Suppressor macrophage treated with lipopolysaccharide for 4 hours (primary cell): ENCODE data around the gene TPRN.

Experiments used
- DNase-seq: peaks from one replicate; pipeline ENCODE4 v3.0.0-alpha.2; 2020

TPRN gene

DNA sequence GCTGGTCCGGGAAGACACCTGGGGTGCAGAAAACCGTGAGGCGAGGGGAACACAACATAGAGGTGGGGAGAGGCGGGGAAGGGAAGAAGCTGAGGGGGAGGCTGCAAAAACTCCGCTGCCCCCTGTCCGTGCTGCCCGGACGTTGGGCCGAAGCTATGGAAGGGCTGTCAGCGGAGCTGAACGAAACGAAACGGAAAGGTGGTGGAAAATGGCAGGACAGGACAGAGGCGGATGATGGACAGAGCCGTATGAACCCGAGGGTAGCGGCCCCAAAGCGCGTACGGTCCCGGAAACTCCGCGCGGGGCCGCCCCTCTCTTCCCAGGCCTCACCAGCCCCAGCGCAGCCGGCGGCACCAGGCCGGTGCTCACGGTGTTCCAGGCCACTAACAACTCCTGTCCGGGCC, 12.5 kb downstream of the TPRN start:
- no peak for DNase-seq

DNA sequence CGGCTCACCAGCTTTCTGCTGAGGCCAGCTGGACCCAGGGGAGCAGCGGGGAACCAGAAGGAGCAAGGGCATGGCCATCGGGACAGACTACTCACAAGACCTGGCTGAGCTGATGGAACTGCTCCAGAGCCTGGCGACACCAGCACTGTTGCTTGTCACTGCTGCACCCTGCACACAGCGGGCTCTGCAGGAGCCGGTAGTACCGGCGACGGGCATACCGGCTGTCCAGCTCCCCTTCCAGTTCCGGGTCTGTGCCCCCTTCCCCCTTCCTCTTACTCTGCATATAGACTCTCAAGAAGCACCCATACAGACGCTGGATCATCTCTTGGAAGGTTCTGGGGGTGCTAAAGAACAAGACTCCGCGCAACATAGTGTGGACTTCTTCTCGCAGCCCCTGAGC, 13.2 kb downstream of the TPRN start:
- DNase-seq = no peak

DNA sequence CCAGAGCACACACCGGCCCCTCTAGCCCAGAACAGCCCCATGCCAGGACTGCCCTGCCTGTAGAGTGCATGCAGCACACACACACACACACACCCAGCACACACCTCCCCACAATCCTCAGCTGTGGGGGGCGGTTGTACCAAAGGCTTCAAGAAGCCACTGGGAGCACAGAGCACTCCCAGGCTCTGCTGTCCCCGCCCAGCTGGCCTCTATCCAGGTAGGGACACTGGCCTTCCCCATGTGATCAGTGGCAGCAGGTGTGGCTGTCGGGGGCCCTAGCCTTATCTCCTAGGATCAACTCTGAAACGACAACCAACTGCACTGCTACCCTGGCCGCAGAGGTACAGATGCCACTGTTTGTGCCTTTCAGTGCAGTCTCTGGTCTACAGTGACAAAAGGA, 14.2 kb downstream of the TPRN start:
- no peak for DNase-seq

DNA sequence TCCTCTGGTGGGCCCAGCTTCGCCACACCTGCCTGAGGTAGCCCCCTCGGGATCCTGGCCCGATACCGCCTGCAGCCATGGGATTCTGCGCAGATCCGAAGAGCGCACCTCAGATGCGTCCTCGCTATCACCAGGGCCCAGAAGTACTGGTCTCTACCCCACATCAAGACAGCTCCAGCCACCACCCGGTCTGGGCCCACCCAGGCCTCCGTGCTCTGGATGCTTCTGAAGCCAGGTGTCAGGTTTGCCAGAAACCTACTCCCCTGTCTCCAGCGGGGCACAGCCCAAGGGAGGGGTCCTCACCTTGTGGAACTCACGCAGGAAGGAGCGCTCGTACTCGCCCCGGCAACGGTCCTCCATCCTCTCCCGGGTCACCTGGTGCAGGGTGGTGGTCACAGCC, 14.6 kb downstream of the TPRN start:
- DNase-seq = no peak

DNA sequence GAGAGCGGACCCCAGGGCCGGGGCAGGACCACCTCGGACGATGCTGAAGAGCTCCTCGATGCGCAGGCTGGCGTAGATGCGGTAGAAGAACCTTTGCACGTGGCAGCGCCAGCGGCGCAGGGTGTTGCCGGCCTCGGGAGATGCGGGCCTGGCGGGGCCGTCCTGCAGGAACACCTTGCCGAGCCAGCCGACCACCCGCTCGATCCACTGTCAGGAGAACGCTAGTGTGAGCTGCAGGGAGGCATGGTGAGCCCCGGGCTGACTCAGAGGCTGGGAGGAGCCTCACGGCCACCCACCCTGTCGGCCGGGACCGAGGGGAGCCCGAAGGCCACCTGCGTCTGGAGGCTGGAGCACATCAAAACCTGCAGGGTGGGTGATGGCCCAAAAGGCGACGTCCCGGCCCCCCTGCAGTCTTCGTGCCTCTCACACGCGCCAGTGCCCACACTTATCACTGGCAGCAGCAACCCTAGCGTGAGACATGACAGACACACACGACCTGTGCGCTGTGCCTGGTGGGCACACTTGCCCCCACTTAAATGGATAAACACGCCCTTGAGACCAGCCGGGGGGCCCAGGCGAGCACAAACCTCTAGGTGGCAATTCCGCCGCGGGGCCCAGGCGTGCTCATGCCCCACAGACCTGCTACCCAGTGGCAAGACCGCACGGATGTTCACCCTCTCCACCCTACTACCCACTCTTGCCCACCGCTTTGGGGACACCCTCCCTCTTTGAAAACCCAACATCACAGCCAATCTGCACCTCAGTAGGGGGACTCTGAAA, 15.5 kb downstream of the TPRN start:
- DNase-seq = no peak

DNA sequence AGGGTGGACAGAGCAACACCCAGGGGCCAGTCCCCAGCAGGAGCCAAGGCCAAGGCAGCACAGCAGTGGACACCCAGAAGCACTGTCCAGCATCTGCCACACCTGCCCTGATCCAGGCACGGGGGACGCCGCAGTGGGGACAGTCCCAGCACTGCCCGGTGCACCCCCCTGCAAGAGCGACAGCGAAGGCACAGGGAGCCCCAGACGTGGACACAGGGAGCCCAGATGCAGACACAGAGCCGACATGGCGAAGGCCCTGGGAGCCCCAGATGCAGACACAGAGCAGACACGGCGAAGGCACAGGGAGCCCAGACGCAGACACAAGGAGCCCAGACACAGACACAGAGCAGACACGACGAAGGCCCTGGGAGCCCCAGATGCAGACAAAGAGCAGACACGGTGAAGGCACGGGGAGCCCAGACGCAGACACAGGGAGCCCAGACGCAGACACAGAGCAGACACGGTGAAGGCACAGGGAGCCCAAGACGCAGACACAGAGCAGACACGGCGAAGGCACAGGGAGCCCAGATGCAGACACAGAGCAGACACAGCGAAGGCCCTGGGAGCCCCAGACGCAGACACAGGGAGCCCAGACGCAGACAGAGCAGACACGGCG, 16.5 kb downstream of the TPRN start:
- DNase-seq = no peak

DNA sequence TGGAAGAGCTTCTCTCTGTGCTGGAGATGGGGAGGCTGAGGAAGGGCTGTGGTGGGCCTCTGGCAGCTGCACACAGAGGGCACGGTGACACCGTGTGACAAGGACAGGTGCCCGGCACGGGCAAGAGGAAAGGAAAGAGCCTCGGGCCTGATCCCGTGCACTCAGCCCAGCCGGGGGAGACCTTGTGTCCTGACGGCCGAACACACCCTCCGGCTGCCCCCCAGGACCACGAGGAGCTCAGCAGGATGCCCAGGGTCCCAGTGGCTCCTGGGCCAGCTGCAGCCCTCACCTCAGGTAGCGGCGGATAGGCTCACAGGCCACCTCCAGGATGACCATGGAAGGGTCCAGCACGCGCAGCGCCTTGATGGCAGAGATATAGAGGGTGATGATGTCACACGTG, 17.7 kb downstream of the TPRN start:
- DNase-seq = no peak

DNA sequence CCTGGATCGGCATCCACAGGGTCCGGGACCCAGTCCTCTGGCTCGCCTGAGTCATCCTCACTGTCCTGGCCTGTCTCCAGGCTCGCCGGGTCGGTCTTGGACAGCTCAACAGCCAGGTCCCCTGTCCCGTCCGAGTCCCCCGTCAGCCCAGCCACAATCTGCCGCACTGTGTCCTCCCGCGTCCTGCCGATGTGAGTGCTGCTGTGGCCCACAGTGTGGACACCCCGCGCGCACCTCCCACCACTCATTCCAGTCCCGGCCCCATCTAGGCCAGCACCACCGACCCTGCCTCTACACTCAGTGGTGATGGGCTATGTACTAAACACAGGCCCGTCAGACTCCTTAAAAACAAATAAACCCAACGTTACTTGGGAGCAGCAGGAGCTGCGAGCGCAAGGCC, 18.9 kb downstream of the TPRN start:
- no peak for DNase-seq

DNA sequence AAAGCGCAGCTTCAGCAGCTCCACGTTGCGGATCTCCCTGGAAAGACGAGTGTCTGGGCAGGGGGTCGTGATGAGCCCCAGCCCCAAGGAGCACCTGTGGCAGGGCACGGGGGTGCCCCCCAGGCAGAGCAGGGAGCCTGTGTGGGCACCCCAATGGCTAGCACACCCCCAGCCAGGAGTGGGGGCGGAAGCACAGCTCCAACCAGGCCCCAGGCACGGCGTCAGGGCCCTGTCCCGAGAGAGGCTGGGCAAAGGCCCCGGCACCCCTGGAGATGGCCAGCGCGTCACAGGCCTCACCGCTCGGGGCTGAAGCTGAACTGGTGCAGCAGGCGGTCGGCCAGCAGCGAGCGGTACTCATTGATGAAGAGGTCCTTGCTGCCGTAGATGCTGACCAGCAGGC, 20.1 kb downstream of the TPRN start:
- DNase-seq = no peak

DNA sequence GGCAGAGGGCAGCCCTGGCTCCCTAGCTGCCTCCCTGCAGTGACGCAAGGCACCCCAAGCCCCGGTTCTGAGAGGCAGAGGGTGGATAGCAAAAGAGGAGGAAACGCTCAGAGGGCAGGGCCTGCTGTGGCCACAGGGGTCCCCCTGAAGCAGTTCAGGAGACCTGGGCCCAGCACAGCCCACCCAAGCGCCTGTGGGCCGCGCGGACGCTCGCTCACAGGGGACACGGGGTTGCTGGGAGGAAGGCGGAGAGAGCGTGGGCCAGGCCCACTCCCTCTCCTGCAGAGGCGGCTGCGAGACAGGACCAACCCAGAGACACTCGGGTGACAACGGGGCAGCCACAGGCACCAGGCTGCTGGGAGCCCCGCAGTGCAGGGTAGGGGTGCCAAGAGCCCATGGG, 20.8 kb downstream of the TPRN start:
- no peak for DNase-seq

DNA sequence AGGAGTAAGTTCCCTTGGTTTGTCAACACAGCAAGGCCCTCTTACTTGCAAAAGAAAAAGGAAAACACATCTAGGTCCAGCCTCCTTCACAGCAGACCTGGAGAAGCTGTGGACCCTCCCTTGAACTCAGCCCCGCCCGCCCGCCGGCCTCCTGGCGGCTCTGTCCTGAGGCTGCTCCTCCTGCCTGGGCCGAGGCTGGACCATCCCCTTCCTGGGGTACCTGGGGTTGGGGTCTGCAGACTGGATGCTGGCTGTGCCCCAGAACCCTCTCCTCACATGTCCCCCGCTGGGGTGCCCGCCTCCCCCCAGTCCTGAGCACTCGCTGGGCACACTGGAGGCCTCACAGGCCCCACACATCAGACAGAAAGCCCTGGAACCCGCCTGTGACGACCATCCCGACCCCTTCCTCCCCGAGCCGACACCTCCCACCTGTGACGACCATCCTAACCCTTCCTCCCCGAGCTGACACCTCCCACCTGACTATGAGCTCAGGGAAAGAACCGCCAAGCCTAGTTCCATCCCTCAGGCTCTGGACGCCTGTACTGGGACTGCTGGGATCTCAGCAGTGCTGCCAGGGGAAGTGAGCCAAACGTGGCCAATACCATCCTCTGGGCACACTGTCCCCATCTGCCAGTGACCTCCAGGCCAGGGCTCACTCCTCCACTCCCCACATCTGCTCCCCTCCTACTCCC, 21.5 kb downstream of the TPRN start:
- DNase-seq = no peak

DNA sequence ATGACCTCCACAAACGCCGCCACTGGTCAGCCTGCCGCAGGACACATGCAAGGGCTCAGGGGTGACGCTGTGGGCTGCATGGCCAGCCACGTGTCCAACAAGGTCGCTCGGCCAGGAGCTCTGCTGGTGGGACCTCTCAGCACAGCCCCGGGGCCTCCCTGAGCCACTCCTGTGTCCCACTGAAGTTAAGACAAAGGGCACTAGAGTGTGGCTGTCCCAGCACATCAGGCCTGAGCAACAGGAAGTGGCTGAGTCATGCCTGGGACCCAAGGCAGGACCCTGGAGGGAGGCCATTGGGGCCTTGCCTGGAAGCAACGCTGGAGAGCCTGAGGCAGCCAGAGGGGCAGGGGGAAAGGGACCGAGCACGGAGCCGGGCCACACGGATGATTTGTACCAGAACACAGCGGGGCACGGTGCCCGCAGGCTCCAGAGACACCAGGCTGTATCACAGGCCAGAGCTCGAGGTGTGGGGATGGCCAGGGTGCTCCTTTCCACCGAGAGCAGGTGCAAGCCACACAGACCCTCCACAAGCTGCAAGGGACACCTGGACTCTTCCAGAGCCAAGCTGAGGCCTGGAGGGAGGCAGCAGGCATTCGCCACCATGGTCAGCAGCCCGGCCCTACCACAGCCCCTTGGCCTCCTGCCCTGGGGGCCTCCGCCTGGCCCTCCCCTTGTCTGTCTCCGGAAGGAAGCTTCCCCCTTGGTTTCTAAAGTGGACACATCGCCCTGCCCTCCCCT, 22.2 kb downstream of the TPRN start:
- DNase-seq = no peak

DNA sequence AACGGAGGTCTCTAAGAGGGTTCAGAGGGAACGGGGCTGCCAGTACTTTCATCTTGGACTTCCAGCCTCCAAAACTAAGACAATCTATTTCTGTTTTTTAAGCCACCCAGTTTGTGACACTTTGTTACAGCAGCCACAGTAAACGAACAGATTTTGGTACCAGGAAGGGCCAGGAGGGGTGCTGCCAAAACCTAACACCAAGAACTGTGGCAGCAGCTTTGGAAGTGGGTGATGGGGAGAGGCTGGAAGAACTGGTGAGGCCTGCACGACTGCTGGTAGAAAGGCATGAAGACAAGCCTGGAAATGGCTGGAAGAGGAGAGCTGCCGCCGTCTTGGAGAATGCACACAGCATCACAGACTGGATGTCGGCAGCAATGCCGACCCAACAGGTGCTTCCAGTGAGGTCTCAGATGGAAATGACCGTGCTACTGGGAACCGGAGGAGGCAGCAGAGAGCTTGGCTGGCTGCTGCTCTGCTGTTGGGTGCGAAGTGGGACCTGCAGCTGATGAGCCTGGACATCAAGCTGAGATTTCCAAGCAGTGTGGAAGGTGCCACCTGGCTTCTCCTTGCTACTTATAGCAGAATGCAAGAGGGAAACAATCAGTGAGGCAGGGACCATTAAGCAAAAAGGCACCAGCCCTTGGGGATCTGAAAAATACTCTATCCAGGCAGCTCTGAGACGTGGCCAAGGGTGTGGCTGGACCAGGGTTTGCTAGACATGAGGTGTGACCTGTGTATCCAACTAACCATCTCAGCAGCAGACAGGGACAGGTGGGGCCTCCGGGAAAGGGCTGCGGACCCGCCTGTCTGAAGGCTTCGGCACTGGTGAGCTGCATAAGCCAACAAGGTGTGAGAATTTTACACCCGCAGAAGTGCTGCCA, 24.0 kb downstream of the TPRN start:
- DNase-seq = peak; percentile 23

DNA sequence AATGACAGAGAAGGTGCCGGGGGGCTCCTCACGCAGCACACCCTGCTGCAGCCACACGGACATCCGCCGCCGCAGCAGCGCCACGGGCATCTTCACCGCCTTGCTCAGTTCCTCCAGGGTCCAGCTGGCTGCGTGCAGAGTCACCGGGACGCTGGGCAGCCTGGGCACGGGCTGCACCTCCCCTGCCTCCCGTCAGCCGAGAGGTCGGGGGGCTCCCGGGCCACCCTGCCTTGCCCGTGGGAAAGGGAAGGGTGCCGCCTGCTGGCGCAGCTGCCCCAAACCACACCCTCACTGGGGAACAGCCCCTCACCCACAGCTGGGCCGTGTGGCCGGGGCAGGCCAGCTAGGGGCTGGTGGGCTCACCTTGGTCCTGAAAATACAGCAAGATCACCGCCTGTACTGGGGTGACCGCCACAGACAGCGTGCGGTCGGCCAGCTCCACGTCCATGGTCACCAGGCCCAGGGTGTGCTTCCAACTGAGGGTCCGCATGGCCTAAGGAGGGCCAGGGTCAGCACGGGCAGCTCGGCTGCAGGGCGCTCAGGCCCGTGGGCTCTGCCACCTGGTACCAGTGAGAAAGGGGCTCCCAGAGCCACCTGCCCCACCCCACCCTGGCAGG, 25.1 kb downstream of the TPRN start:
- no peak for DNase-seq

DNA sequence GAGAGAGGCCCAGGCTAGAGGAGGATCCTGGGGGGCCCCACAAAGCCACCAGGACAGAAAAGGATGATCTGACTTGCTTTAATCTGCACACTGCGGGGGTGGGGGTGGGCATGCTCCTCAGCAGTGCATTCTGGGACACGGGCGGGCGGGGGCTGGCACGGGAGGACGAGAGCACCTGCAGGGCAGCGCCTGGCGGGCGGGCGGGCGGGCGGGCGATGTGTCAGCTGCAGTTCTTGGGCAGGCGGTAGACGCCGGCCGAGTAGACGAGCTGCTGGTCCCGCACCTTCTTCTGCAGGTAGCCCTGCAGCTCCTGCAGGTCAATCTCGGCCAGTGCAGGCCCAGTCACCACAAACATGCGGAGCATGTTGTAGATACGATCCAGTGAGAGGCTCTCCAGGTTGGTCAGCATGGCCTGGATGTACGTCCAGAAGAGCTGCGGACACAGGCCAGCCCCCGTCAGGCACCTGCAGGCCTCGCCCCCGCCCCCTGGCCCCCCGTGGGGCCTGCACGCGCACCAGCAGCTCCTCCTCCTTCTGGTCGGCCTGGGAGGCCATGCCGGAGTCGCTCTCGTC, 25.7 kb downstream of the TPRN start:
- DNase-seq = no peak

DNA sequence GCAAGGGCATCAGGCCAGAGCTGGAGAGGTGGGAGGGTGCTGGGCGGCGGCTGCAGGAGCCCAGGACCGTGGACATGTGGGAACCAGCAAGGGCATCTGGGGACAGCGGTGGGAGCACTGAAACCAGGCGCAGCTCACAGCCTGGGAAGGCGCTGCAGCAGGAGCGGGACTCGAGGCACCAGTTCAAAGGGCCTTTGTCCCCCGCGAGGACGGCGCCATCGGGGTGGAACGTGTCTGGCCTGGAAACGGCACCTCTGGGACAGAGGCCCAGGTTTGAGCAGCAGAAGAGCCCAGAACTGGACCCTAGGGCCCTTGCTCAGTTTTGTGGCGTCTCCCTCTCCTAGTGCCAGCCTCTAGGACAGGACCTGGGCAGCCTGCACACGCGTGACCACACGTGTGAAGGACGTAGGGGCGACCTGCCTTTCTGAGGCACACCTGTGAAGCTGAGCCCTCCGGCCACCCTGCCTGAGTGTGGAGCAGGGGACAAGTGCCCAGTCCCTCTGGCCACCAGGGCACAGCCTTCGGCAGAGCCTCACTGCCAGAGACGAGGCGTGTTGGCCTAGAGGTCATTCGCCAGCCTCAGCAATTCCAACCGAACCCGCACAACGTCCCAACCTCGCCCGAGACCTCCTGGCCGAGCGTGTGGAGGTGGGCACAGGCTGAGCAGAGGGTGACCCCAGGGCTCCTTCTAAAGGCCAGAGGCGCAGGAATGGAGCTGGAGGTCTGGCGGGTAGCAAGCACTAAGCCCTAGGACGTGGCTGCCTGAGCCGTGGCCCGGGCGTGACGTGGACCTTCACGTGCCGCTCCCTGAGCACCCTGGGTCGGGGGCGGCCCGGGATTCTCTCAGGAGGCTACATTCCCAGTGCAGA, 26.5 kb downstream of the TPRN start:
- DNase-seq = no peak

DNA sequence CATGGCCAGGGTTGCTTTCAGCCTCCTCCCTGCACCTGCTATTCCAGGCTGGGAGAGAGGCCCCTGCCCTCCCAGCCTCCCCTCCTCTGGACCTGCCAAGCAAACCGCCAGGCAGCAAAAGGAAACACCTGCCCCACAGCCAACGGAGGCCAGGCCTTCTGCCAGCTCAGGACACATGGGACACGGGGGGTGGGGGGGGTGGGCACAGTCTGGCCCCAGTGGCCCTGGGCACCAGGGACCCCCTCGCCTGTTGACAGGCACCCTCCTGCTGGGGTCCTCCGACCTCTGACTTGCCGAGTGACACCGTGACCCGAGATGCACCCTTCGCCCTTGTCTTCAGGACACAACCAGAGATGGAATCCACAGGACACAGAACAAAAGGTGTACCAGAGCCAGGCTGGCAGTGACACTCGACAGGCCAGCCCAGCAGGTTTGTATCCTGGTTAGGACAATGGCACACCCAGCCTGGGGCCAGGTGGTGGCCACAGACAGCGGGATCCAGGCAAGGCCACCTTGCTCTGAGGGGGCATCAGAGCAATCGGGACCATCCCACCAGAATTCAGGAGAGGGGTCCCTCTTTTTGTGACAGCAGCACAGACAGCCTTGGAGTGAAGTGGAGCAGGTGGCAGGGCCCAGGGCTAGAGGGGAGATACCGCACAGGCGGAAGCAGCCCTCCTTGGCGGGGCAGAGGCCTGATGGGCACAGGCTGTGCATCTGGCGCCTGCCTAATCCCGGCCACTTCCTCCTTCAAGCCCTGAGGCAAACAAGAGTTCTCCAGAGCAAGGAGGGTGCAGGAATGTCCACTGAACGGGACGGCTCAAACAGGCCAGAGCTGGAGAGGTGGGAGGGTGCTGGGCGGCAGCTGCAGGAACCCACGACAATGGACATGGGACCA, 27.4 kb downstream of the TPRN start:
- DNase-seq = no peak

DNA sequence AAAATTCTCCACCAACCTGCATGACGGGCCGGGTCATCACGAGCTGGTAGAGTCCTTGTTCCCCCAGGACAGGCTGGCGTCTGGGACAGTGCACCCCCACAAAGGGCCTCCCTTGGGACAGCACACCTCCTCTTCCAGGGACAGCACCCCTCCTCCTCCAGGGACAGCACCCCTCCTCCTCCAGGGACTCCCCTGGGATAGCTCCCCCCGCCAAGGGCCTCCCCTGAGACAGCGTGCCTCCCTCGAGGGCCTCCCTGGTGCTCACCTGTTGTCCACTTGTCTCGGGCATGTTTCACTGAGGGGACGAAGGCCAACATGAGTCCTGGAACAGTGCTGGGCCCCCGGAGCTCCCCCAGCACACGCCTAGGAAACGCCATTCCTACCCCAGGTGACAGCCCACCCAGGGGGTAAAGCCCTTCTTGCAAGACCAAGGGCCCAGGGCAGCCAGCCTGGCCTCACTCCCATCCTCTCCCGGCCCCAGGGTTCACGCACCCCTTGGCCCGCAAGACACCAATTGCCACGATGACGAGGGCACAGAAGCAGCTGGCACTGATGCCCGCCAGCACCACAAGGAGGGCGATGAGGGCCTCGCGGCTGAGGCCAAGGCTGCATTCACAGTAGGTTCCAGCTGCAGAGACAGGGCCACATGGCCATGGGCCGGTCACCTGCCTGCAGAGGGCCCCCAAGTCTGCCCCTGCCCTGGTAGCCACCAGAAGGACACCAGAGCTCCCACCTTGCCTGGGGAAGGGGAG, 29.2 kb downstream of the TPRN start:
- no peak for DNase-seq
